Astrocyte of the hippocampus (primary cell): ENCODE results near the gene TADA2B.
"Not testable (repeated sequence)": the region's sequence is repeated elsewhere in the genome, so short reads cannot be mapped to it uniquely, and the experiment has no call there.

Experiments used
- DNase-seq: peaks from one replicate; pipeline ENCODE4 v3.0.0; 2011; ENCODE audit warnings: low read depth, low spot score

TADA2B gene

DNA sequence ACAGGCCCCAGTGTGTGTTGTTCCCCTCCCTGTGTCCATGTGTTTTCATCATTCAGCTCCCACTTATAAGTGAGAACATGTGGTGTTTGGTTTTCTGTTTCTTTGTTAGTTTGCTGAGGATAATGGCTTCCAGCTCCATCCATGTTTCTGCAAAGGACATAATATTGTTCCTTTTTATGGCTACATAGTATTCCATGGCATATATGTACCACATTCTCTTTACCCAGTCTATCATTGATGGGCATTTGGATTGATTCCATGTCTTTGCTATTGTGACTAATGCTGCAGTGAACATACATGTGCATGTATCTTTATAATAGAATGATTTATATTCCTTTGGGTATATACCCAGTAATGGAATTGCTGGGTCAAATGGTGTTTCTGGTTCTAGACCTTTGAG lies 36.3 kb downstream of the TADA2B start:
- DNase-seq = not testable (repeated sequence)

DNA sequence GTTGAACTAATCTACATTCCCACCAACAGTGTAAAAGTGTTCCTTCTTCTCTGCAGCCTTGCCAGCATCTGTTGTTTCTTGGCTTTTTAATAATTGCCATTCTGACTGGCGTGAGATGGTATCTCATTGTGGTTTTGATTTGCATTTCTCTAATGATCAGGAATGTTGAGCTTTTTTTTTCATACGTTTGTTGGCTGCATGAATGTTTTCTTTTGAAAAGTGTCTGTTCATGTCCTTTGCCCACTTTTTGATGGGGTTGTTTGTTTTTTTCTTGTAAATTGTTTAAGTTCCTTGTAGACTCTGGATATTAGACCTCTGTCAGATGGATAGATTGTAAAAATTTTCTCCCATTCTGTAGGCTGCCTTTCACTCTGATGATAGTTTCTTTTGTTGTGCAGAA lies 36.7 kb downstream of the TADA2B start:
- DNase-seq = not testable (repeated sequence)

DNA sequence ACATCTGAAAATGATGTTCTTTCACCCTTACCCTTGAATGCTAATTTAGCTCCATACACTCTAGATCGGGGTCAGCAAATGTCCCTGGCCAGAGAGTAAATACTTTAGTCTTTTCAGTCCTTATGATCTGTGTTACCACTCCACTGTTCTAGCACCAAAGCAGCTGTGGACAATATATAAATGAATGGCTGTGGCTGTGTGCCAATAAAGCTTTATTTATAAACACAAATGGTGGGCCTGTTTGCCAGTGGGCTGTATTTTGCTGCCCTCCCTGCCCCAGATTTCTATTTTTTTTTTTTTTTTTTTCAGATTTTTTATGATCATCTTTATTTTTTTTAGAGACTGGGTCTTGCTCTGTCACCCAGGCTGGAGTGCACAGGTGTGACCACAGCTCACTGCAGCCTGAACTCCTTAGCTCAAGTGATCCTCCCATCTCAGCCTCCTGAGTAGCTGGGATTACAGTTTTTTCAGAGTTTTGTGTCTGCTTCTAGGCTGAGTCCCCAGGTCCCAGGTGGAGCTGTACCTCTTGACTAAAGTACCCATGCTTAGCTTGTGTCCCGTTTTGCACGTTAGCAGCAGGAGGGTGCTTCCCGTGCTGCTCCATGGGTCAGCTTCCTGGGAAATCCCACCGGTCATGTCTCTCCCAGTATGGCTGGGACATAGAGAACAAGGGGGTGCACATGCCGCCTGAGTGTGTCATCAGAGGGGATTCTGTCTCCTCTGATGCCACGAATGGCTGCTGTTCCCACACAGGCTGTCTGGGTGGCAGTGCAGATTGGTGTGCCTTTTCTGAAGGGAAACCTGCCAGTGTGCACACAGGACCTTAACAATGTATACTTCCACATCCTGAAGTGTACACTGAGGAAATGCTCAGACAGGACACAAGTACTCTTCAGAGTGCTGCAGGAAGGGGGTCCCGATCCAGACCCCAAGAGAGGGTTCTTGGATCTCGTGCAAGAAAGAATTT lies 40.7 kb downstream of the TADA2B start:
- no peak for DNase-seq

DNA sequence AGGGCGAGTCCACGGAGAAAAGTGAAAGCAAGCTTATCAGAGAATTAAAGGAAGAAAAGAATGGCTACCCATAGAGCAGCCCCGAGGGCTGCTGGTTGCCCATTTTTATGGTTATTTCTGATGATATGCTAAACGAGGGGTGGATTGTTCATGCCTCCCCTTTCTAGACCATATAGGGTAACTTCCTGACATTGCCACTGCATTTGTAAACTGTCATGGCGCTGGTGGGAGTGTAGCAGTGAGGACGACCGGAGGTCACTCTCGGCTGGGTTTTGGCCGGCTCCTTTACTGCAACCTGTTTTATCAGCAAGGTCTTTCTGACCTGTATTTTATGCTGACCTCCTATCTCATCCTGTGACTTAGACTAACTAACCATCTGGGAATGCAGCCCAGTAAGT lies 41.4 kb downstream of the TADA2B start:
- not testable (repeated sequence) for DNase-seq

DNA sequence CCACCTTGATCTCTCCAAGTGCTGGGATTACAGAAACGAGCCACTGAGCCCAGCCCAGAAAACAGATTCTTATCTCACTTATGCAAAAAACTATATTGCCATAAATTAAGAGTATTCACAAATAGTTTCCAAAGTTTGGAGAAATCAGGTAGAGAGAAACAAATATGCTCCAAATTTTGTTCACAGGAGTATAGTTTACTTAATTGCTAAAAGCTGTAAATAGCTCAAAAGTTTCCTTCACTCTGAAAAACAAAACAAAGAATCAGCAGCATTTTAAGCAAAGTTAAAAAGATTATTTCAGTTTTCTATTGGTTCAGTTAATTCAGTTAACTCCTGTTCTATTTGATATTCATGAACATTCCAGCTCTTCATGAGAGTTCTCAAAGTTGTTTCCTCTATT lies 43.2 kb downstream of the TADA2B start:
- no peak for DNase-seq

DNA sequence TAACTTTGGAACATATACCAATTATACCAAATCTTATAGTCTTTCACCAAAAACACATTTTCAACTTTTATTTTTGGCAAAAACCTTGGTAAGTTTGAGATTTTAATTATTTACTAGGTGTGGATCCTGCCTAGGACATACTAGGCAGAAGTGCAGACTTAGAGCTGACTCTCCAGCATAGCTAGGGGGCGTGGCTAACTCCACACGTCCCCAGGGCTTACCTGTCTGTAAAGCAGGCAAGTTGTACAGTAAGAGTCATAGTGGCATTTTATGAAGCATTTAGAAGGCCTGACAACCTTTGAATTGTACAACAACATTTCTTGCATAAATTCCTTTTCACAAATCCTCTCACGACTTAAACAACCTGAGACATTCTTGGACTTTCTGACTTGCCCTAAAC lies 43.9 kb downstream of the TADA2B start:
- DNase-seq = no peak

DNA sequence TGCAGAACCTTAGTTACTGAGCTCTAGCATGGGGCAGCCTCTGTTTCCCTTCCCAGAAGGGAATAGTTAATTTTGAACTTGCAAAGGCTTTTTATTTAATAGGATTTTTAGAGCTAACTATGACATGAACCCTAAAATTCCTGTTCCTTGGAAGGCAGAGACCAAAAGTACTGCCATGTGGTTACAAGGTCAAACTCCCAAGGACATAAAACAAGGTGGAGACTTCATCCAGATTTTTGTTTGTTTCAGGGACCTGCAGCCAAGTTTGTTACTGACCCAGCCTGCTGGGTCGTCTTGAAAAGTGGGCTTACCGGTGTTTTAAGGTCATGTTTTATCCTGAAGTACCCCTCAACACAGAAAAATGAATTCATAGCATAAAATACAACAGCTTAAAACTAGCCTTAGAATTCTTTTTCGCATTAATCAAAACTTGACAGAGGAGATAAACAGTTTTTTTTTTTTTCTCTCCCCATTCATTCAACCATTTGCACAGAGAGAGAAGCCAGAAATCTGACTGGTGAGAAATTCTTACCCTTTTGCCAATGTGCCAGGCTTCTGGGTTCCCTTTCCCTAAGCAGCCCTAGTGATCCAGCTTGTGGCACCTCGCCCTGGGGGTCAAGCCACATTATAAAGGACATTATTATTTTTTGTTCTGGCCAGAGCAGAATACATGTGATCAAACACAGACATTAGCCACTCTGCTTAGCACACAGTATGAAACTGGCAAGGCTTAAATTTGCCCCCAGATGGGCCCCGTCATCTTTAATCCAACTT lies 46.2 kb downstream of the TADA2B start:
- DNase-seq = no peak

DNA sequence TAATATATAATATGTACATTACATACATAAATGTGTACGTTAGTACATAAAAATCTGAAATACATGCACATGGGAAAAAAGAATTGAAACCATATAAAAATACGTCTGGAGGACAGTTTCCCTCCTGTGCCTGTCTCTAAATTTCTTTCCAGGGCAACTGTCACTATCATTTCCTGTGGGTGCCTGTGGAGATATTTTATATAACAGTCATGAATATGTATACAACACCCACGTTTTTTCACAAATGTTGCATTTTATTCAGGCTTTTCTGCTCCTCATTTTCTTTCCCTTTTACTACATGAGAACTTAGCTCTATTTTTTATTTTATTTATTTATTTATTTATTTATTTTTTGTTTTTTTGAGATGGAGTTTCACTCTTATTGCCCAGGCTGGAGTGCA lies 48.9 kb downstream of the TADA2B start:
- no peak for DNase-seq

DNA sequence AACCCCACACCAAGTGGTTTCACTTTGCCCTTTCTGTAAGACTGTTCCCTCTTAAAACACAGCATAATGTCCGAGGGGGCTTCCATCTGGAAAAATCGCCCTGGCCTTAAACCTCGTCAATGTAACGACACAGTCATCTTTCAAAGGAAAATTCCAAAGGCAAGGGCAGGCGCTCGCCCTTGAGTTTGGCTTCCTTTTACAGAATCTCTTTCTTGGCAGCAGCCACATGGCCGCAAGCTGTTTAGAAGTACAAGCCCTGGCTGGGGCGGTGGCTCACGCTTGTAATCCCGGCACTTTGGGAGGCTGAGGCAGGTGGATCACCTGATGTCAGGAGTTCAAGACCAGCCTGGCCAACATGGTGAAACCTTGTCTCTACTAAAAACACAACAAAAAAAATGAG lies 51.7 kb downstream of the TADA2B start:
- no peak for DNase-seq

DNA sequence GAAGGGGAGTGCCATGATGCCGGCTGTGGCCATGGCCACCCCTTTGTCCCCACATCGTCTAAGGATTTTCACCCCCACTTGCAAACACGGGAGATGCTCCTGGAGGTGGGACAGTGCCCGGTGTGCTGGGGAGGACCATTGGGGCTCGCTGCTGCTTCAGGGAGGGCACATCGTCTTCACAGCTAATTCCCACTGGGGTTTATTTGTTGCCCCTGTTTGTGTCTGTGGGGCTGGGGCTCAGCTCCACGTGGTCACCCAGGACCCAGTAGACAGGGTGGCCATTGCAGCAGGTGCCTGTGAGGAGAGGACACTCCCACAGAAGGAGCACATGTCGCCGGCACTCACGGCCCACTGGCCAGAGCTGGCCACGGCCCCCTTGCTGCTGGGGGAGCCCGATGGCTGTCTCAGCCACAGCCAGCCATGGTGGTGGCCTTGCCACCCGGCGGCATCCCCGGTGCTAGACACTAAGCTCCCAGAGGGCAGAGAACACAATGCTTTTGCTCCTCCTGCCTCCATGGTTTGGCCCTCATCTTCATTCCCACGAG lies 52.5 kb downstream of the TADA2B start:
- no peak for DNase-seq

DNA sequence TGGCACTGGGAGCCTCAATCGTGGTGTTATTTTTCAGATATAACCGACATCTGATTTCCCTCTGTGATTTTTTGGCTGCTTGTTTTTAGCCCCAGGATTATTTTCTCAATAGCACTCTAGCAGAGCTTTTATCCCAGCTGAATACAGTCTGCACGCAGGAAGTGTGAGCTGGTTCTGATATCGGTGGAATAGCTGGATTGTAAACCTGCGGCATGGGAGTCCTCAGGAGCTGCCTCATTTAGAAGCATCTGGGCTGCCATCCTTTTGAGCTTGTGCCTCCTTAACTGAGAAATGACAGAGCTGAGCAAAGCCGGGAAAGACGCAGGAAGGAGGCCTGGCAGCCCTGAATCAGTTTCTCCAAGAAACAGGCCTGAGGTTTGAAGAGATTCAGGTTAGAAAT lies 53.1 kb downstream of the TADA2B start:
- no peak for DNase-seq

DNA sequence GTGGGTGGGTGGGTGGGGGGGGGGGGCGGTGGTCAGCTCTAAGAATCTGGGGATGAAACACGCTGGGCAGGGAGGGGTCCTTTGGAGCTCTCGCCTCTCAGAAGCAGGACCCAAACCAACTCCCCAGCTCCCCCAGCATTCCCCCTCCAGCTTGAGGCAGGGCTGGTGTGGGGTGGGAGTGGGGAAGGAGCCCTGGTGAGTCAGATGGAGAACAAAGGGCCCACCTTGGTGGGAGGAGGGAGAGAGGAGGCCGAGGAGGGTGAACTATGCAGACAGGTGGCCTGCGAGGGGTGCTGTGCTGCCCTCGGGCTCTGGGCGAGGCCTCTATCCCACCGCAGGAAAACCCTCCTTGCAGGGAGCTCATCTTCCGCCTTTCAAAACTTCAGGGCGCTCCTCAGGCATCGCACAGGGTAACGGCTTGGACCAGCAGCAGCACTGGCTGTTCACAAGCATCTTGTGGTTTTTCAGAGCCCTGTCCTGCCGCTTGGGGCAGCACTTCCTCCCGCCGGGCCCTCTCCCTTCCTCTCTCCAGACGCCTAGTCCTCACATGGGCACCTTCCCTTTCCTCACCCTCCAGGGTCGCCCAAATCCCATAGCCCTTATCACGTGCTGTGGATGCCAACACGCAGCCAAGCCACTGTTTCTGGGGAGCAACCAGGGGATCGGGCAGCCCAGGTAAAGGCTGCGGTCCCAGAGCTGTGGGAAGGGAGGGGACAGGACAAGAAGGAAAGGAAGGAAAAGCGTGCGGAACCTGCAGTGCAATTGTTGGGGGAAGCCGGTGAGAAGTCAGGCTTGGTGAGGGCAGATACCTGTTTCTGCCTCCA lies 58.7 kb downstream of the TADA2B start:
- peak; percentile 82 for DNase-seq

DNA sequence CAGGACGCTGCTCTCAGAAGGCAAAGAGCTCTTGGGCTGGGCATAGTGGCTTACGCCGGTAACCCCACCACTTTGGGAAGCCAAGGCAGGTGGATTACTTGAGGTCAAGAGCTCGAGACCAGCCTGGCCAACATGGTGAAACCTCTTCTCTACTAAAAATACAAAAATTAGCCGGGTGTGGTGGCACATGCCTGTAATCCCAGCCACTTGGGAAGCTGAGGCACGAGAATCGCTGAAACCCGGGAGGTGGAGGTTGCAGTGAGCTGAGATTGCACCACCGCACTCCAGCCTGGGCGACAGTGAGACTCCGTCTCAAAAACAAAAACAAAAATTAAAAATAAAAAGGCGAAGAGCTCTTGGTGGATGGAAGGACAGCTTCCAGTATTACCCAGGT lies 59.3 kb downstream of the TADA2B start:
- not testable (repeated sequence) for DNase-seq

DNA sequence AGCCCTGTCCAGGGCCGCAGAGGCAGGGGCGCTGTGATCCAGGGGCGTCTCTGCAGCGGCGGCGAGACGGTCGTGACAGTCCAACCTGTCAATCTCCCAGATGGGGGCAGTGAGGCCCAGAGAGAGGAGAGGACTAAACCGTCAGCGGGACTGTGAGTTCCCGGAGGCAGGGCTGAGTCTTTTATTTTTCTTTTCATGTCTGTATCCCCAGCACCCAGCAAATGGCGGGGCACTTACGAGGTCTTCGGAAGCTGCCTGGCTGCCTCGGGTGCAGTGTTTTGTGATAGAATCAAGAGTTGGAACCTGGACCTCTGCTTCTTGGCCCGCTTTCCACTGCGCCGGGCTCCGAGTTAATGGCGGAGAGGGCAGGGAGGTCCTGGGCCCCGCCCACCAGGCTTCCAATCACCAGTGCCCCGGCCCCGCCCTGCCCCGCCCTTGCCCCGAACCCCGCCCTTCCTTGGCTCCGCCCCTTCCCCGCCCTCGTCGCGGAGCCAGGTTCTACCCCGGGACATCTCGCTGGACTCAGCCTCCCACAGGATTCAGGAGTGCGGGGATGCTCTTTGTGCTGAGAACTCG lies 59.9 kb downstream of the TADA2B start:
- DNase-seq = peak; percentile 84

DNA sequence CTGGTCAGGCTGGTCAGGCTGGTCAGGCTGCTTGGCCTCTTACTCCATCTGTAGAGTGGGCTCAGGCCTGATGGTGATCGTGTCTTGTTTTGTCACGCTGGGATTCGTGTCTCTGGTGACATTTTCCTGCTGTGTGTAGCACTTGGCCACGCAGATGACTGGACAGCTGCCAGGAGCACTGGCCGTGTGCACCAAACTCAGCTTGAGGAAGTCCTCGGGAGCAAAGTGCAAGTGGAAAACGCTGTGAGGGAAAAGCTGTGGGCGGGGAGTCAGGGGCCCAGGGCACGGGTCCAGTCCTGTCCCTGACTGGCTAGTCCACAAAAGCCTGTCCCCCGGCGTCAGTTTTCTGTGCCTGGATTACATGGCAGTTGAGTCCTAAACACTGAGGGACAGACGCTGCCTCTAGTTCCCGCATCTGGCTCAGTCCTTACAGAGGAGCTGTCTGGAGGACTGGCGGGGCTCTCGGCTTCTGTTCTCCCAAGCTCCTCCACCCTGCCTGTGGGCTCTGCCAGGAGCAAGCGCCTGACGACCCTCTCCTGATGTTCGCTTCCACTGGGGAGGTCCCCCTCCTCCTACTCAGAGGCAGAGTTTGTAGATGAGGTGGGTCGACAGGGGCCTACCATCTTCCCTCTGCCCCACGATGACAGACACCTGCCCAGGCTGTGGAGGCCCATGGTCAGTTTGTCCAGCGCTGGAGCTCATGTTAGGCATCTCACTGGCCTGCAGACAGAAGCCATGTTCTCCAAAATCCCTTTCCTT lies 60.6 kb downstream of the TADA2B start:
- DNase-seq = no peak

DNA sequence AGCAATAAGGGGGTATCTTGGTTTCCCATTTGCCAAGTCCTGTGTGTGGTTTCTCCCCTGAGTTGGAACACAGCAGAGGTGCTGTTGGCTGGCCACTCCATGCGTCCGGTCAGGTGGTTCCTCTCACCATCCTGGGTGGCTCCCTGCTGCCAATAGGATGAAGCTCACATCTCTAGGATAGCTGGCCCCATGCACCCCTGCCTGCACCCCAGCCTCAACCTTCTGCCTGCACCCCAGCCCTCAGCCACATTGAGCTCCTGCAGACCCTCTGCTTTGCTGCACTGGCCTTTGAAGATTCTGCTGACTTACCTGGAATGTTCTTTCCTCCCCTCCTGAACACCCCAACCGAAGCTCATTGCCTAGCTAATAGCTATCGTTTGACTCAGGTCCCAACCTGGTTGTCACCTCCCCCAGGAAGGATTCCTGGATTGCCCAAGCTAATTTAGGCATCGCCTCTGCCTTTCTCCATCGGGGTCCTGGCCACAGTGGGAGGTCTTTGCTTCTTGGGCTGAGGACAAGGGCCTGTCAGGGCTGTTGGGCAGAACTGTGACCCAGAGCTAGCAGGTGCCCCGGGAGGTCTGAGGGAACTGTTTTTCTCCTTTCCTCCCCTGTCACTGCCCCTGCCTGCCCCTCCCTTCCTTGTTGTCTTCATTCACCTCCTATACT lies 61.3 kb downstream of the TADA2B start:
- no peak for DNase-seq

DNA sequence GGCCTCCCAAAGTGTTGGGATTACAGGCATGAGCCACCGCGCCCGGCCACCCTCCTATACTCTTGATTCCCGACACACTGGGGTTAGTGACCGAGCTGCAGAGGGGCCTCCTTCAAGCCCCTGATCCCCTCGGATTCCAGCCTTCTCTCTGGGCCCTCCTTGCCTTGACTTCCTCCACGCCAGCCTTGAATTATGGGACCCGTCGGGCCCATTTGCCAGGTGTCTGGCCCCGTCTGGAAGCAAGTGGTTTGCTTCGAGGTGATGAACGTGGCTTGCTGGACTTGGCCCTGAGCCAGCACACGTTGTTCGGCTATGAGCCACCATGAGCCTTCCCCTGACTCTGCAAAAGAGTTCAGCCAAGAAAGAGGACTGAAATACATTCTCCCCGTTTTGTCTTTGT lies 62.1 kb downstream of the TADA2B start:
- no peak for DNase-seq

DNA sequence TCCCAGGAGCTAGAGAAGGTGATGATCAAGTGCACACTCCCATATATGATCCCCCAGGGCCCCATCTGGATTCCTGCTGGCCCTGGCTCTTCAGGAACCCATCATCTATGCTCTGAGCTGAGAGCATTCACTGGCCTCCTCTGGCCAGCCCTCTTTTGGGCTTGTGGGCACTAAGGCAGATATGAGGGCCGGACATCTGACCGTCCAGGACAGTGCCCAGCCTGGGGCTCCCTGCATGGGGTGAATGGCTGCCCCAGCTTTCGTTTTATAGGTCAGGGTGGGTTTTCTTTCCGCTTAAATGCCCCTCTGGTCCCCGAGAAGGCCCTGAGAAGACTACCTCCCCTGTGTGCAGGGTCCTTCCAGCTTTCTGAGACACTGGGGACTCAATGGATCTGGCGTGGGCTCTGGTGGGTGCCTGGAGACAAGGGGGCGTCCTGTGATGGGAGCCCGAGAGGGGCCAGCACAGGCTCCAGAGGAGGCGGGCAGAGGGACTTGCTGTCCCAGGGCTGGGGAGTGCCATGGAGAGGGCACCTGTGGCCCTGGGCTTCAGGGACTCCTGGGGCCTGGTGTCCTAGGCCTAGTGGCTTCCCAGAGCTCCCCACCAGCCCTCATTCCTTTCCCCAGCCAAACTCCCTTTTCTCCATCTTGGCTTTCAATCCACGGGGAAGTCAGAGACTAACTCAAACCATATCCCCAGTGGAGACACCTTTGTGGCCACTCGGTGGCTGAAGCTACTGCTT lies 64.2 kb downstream of the TADA2B start:
- DNase-seq = no peak
